GM13977 (cell line): ENCODE results near the gene CMYA5.

ENCODE experiments used
- DNase-seq: peaks from one replicate; pipeline ENCODE4 v3.0.0; 2012; ENCODE audit warnings: low spot score
- in situ Hi-C: fragments of 300-500 bp; cut with MboI; formaldehyde crosslinking; loops from one replicate; pipeline ENCODE4 v1.12.0; 2022; ENCODE audit warnings: low sequenced_read_pairs, low pct_unique_long_range_greater_than_20kb, mixed read lengths, inconsistent platforms; ENCODE audit not compliant: unreplicated experiment
- TF ChIP-seq, protein P1 (sequence below): IDR thresholded peaks from 2 replicates; pipeline ENCODE4 v1.5.1; 2012; ENCODE audit warnings: mild to moderate bottlenecking, control low read depth; ENCODE audit not compliant: insufficient read depth; ENCODE audit errors: extremely low read depth, missing control alignments

Gene CMYA5

GRCh38 chr5:79834754-79835714, 145.4 kb downstream of the CMYA5 start:
- TF ChIP-seq, protein P1, sequence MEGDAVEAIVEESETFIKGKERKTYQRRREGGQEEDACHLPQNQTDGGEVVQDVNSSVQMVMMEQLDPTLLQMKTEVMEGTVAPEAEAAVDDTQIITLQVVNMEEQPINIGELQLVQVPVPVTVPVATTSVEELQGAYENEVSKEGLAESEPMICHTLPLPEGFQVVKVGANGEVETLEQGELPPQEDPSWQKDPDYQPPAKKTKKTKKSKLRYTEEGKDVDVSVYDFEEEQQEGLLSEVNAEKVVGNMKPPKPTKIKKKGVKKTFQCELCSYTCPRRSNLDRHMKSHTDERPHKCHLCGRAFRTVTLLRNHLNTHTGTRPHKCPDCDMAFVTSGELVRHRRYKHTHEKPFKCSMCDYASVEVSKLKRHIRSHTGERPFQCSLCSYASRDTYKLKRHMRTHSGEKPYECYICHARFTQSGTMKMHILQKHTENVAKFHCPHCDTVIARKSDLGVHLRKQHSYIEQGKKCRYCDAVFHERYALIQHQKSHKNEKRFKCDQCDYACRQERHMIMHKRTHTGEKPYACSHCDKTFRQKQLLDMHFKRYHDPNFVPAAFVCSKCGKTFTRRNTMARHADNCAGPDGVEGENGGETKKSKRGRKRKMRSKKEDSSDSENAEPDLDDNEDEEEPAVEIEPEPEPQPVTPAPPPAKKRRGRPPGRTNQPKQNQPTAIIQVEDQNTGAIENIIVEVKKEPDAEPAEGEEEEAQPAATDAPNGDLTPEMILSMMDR: no peak
- DNase-seq: no peak
- in situ Hi-C loops: no loop called here

- in situ Hi-C loops: no loop called here
- TF ChIP-seq, protein P1: no peak
- no peak for DNase-seq
Measured at GRCh38 chr5:79837761-79838551, 148.3 kb downstream of the CMYA5 start.

GRCh38 chr5:79840084-79840990, 150.7 kb downstream of the CMYA5 start:
- DNase-seq: no peak
- TF ChIP-seq, protein P1: no peak
- in situ Hi-C loops: no loop called here

- in situ Hi-C loops: no loop called here
- TF ChIP-seq, protein P1: no peak
- no peak for DNase-seq
Measured at GRCh38 chr5:79841172-79841571, 151.5 kb downstream of the CMYA5 start.

DNA sequence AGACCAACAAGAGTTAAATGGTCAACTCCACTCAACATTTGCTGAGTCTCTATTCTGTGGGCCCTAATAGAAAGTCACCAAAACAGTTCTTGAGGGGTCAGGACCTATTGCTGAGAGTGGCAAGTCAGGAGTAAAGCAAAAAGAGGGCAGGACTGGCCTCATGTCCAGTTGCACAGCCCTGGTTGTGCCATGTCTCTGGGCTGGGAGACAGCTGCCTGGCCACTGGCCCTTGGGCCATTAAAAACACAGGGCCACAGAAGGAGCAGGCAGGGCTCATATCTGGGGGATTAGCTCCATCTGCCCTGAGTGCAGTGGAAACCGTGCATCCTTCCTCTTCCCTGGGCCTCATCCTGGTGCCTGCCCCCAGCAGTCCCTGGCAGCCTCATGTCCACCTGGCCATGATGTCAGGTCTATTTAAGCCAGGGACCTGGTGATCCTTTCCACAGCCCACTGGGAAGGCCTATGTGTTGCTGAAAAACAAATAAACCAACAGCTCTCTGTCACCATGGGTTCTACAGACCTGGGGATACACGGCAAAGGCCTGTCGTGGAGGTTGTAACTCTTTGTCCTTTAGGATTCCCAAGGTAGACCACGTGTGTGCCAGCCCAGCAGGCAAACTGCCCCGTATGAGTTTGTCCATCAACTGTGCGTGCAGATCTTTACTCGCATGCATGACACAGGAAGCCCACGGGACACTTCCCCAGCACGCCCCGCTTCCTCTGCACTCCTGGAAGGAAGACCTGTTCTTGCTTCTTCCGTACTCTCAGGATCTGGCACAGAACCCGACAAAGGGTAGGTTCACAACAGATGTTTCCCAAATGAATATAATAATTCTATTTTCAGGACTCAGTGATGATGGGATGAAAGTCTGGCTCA, 152.6 kb downstream of the CMYA5 start:
- no peak for DNase-seq
- in situ Hi-C loops: no loop called here
- TF ChIP-seq, protein P1: no peak
